ENCODE results near the gene HBA2. TPM values are rescaled to one million over a fixed set of nuclear protein-coding genes. Genes with fewer than 3 reads are reported as not detected.
A peak's percentile ranks its signal among the peaks of the same experiment; 100 is the strongest.
"Not testable (repeated sequence)": the region's sequence is repeated elsewhere in the genome, so short reads cannot be mapped to it uniquely, and the experiment has no call there.

The HBA2 gene
- total and polyA plus RNA-seq, 12 donors: 1.9 to 1,723 (median 36.9) TPM; not detected in 2

DNA sequence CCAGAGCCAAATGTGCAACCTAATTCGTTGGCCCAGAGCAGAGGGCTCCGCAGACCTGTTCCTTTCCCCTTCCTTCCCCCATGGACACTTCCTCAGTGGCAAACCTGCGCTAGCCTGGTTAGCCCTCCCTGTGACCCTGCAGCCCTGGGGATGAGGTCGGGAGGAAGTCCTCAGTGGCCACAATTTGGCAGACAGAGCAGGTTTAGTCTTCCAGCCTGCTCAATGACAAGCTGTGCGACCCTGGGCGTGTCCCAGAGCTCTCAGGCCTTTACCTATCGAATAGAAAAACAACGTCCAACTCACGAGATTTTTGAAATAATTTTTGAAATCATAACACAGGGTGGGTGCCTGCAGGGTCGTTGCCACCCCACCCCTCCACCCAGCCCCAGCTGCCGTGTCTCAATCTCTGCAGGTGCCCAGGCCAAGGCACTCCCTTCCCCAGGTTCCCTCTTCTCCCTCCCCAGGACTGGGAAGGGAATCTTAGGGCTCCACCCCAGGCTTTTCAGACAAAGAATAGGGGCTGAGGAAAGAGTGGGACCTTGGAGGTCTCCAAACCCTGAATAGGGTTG, 5.5 kb upstream of the HBA2 start:
- no peak for TF ChIP-seq POLR2A (IDR thresholded peaks at IDR 0.05)
- TF ChIP-seq, protein P1, sequence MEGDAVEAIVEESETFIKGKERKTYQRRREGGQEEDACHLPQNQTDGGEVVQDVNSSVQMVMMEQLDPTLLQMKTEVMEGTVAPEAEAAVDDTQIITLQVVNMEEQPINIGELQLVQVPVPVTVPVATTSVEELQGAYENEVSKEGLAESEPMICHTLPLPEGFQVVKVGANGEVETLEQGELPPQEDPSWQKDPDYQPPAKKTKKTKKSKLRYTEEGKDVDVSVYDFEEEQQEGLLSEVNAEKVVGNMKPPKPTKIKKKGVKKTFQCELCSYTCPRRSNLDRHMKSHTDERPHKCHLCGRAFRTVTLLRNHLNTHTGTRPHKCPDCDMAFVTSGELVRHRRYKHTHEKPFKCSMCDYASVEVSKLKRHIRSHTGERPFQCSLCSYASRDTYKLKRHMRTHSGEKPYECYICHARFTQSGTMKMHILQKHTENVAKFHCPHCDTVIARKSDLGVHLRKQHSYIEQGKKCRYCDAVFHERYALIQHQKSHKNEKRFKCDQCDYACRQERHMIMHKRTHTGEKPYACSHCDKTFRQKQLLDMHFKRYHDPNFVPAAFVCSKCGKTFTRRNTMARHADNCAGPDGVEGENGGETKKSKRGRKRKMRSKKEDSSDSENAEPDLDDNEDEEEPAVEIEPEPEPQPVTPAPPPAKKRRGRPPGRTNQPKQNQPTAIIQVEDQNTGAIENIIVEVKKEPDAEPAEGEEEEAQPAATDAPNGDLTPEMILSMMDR (IDR thresholded peaks at IDR 0.05): no peak
- no peaks in the 10 kb centered on the region for H3K36me3 ChIP-seq (replicated peaks in 1 of 2)
- H3K4me1 ChIP-seq (replicated peaks in 1 of 2): peaks cover 7 to 16% of the 10 kb centered on the region in 2 donors
- no peak for DNase-seq
- H3K27ac ChIP-seq: no peak overlapping the region
- 10 to 15% (median 12%) methylated on average over 9 to 11 of the region's 11 CpGs for WGBS, 4 donors
- H3K4me3 ChIP-seq: no peak overlapping the region
- intact Hi-C loops (cut with DNase I): no loop called here
- H3K27me3 ChIP-seq: peaks cover 53% of the 10 kb centered on the region
- no peaks in the 10 kb centered on the region for H3K9me3 ChIP-seq (replicated peaks in 1 of 3)

DNA sequence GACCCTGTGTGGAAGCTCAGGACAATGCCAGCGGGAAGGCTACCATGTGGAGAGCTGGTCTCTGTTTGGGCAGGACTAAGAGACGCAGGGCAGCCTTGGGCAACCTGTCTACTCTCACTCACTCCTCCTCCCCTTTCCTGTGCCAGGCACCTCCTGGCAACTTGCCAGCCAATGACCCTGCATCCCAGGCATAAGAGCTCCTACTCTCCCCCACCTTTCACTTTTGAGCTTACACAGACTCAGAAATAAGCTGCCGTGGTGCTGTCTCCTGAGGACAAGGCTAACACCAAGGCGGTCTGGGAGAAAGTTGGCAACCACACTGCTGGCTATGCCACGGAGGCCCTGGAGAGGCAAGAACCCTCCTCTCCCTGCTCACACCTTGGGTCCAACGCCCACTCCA, 4.3 kb upstream of the HBA2 start:
- intact Hi-C loops (cut with DNase I): no loop called here

DNA sequence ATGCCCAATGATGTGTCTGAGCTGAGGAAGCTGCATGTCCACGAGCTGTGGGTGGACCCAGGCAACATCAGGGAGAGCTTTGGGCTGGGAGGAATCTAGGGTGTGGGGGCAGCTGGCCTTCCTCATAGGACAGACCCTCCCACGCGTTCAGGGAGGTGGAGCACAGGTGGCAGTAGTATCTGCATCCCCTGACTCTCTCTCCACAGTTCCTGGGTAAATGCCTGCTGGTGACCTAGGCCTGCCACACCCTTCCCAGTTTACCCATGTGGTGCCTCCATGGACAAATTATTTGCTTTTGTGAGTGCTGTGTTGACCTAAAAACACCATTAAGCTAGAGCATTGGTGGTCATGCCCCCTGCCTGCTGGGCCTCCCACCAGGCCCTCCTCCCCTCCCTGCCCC, 3.7 kb upstream of the HBA2 start:
- 23 to 37% (median 28%) methylated on average over 2 to 3 of the region's 3 CpGs for WGBS, 4 donors
- no peak for TF ChIP-seq POLR2A (IDR thresholded peaks at IDR 0.05)
- TF ChIP-seq, protein P1 (IDR thresholded peaks at IDR 0.05): no peak
- no peak overlapping the region for H3K4me3 ChIP-seq

More for the DNA sequence above, 4.3 kb upstream of the HBA2 start:
- Histone ChIP-seq H3K27ac (no peak overlapping the region), H3K9me3 (replicated peaks in 1 of 3) (no peaks in the 10 kb centered on the region), H3K36me3 (replicated peaks in 1 of 2) (no peaks in the 10 kb centered on the region), H3K27me3 (peaks cover 53% of the 10 kb centered on the region), H3K4me1 (replicated peaks in 1 of 2) (peaks cover 7 to 16% of the 10 kb centered on the region in 2 donors), H3K4me3 (no peak overlapping the region)
- DNase-seq: no peak
- TF ChIP-seq, protein P1 (IDR thresholded peaks at IDR 0.05): no peak
- TF ChIP-seq POLR2A (IDR thresholded peaks at IDR 0.05): no peak
- WGBS, 4 donors: 37 to 64% (median 60%) methylated on average over 4 to 6 of the region's 6 CpGs

DNA sequence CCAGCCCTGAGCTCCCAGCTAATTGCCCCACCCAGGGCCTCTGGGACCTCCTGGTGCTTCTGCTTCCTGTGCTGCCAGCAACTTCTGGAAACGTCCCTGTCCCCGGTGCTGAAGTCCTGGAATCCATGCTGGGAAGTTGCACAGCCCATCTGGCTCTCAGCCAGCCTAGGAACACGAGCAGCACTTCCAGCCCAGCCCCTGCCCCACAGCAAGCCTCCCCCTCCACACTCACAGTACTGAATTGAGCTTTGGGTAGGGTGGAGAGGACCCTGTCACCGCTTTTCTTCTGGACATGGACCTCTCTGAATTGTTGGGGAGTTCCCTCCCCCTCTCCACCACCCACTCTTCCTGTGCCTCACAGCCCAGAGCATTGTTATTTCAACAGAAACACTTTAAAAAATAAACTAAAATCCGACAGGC, 2.6 kb upstream of the HBA2 start:
- WGBS, 4 donors: 1 to 7% (median 5%) methylated on average over 5 of the region's 5 CpGs
- H3K4me3 ChIP-seq; H3K36me3 ChIP-seq (replicated peaks in 1 of 2); intact Hi-C loops (cut with DNase I); H3K9me3 ChIP-seq (replicated peaks in 1 of 3); H3K27ac ChIP-seq: not testable (repeated sequence)
- Histone ChIP-seq H3K27me3 (peaks cover 60% of the 10 kb centered on the region), H3K4me1 (replicated peaks in 1 of 2) (peaks cover 7 to 14% of the 10 kb centered on the region in 2 donors)
- peak in 4 of 7 donors; percentile 38 to 63 (median 46) for DNase-seq

More for the DNA sequence above, 3.7 kb upstream of the HBA2 start:
- H3K4me1 ChIP-seq (replicated peaks in 1 of 2): peaks cover 7 to 16% of the 10 kb centered on the region in 2 donors
- no peaks in the 10 kb centered on the region for H3K36me3 ChIP-seq (replicated peaks in 1 of 2)
- no peak for DNase-seq
- H3K27me3 ChIP-seq: peaks cover 53% of the 10 kb centered on the region
- no peak overlapping the region for H3K27ac ChIP-seq
- H3K9me3 ChIP-seq (replicated peaks in 1 of 3): no peaks in the 10 kb centered on the region
- intact Hi-C loops (cut with DNase I): no loop called here

DNA sequence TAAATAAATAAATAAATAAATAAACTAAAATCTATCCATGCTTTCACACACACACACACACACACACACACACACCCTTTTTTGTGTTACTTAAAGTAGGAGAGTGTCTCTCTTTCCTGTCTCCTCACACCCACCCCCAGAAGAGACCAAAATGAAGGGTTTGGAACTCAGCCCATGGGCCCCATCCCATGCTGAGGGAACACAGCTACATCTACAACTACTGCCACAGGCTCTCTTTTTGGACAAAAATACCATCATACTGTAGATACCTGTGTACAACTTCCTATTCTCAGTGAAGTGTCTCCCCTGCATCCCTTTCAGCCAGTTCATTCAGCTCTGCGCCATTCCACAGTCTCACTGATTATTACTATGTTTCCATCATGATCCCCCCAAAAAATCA, 1.9 kb upstream of the HBA2 start:
- intact Hi-C loops (cut with DNase I): no loop called here
- peaks cover 58% of the 10 kb centered on the region for H3K27me3 ChIP-seq

DNA sequence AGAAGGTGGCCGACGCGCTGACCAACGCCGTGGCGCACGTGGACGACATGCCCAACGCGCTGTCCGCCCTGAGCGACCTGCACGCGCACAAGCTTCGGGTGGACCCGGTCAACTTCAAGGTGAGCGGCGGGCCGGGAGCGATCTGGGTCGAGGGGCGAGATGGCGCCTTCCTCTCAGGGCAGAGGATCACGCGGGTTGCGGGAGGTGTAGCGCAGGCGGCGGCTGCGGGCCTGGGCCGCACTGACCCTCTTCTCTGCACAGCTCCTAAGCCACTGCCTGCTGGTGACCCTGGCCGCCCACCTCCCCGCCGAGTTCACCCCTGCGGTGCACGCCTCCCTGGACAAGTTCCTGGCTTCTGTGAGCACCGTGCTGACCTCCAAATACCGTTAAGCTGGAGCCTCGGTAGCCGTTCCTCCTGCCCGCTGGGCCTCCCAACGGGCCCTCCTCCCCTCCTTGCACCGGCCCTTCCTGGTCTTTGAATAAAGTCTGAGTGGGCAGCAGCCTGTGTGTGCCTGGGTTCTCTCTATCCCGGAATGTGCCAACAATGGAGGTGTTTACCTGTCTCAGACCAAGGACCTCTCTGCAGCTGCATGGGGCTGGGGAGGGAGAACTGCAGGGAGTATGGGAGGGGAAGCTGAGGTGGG, 657 bp downstream of the HBA2 start:
- intact Hi-C loops (cut with DNase I); H3K4me1 ChIP-seq (replicated peaks in 1 of 2); H3K27ac ChIP-seq; H3K36me3 ChIP-seq (replicated peaks in 1 of 2); DNase-seq; H3K4me3 ChIP-seq; H3K9me3 ChIP-seq (replicated peaks in 1 of 3): not testable (repeated sequence)
- peaks cover 46% of the 10 kb centered on the region for H3K27me3 ChIP-seq
- 0 to 7% (median 6%) methylated on average over 1 to 26 of the region's 44 CpGs for WGBS, 4 donors

More for the DNA sequence above, 1.9 kb upstream of the HBA2 start:
- Histone ChIP-seq H3K27ac (no peak overlapping the region), H3K36me3 (replicated peaks in 1 of 2) (no peaks in the 10 kb centered on the region), H3K4me3 (no peak overlapping the region), H3K4me1 (replicated peaks in 1 of 2) (peaks cover 6 to 7% of the 10 kb centered on the region in 2 donors), H3K9me3 (replicated peaks in 1 of 3) (no peaks in the 10 kb centered on the region)
- no peak for DNase-seq
- TF ChIP-seq, protein P1 (IDR thresholded peaks at IDR 0.05): no peak
- no peak for TF ChIP-seq POLR2A (IDR thresholded peaks at IDR 0.05)
- 0 to 34% (median 26%) methylated on average over 1 of the region's 1 CpG for WGBS, 4 donors
